ENCODE results near the gene SLC12A9. TPM values are rescaled to one million over a fixed set of nuclear protein-coding genes. Genes with fewer than 3 reads are reported as not detected.

SLC12A9 gene
- total RNA-seq, 1 donor from 2014 or later, result 26.6 TPM

DNA sequence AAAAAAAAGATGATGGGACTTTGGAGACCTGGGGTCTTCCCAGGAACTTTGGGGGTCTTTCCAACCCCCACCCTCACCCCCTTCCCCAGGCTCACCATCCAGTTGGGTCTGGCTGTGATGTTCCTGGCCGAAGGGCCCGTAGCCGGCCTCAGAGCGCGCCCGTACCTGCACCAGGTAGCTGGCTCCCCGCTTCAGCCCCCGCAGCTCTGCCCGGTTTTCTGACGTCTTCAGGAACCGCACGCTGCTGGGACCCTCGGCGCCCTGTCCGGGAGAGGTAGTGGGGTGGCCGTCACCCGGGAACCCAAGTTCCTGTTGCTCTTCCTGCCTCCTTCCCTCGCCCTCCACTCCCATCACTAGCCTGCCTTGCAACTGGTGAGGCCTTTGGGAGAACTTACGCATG lies 35.4 kb upstream of the SLC12A9 start:
- H3K36me3 Mint-ChIP-seq (ENCODE audit: low read depth), result peaks cover 42% of the 10 kb centered on the region
- no peak overlapping the region for H3K4me3 Mint-ChIP-seq (ENCODE audit: unreplicated experiment)
- no peak for DNase-seq (ENCODE audit: low spot score)
- TF ChIP-seq CTCF (IDR thresholded peaks at IDR 0.05), result no peak
- H3K4me1 Mint-ChIP-seq (ENCODE audit: low read depth), result no peaks in the 10 kb centered on the region
- H3K27me3 Mint-ChIP-seq (ENCODE audit: low read depth), result no peaks in the 10 kb centered on the region
- no peaks in the 10 kb centered on the region for H3K9me3 Mint-ChIP-seq (ENCODE audit: low read depth)
- no peak overlapping the region for H3K27ac Mint-ChIP-seq (ENCODE audit: unreplicated experiment)

DNA sequence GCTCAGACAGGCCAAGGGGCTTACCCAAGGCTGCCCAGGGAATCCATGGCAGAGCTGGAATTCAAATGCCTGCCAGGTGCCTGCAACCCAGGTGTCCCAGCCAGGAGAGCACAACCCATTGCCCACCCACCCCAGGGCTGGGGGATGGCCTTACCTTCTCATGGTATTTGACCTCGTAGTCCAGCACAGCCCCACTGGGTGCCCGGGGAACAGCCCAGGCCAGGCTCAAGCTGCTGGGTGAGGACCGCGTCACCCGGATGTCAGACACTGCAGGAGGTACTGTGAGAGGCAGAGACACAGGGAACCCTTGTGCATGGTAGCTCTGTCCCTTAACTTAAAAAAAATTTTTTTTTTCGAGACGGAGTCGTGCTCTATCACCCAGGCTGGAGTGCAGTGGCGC lies 34.1 kb upstream of the SLC12A9 start:
- no peaks in the 10 kb centered on the region for H3K4me1 Mint-ChIP-seq (ENCODE audit: low read depth)
- no peak for DNase-seq (ENCODE audit: low spot score)
- TF ChIP-seq CTCF (IDR thresholded peaks at IDR 0.05), result no peak
- no peak overlapping the region for H3K4me3 Mint-ChIP-seq (ENCODE audit: unreplicated experiment)
- no peaks in the 10 kb centered on the region for H3K9me3 Mint-ChIP-seq (ENCODE audit: low read depth)
- H3K27ac Mint-ChIP-seq (ENCODE audit: unreplicated experiment), result no peak overlapping the region
- peaks cover 44% of the 10 kb centered on the region for H3K36me3 Mint-ChIP-seq (ENCODE audit: low read depth)
- no peaks in the 10 kb centered on the region for H3K27me3 Mint-ChIP-seq (ENCODE audit: low read depth)

DNA sequence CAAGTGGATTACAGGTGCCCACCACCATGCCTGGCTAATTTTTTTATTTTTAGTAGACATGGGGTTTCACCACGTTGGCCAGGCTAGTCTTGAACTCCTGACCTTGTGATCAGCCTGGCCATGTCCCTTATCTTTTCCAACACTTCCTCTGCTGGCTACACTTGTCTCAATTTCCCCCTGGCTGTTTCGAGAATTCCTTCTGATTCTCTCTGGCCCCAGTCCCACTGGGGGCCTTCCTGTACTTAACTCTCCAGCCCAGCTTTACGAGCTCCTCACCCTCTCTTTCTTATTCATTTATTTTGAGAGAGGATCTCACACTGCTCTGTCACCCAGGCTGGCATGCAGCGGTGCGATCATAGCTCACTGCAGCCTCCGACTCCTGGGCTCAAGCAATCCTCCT lies 33.7 kb upstream of the SLC12A9 start:
- Mint-ChIP-seq H3K36me3 (ENCODE audit: low read depth) (peaks cover 41% of the 10 kb centered on the region), H3K9me3 (ENCODE audit: low read depth) (no peaks in the 10 kb centered on the region), H3K27me3 (ENCODE audit: low read depth) (no peaks in the 10 kb centered on the region), H3K4me1 (ENCODE audit: low read depth) (no peaks in the 10 kb centered on the region), H3K27ac (ENCODE audit: unreplicated experiment) (no peak overlapping the region), H3K4me3 (ENCODE audit: unreplicated experiment) (no peak overlapping the region)
- no peak for TF ChIP-seq CTCF (IDR thresholded peaks at IDR 0.05)
- DNase-seq (ENCODE audit: low spot score), result no peak

DNA sequence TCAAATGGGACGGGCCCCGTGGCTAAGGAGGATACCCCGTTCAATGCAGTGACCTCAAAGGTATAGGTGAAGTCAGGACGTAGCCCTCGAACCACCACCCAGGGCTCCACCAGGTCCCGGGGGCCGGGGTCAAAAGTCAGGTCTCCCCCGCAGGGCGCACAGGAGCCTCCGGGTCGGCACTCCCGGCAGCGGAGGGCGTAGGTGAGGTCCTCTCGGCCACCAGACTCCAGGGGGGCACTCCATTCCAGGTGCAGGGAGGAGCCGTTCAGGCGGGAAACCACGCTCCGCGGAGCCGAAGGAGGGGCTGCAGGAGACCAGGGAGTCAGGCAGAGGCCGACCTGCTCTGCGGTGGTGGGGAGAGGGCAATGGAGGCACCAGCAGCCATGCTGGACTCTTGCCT lies 32.9 kb upstream of the SLC12A9 start:
- Mint-ChIP-seq H3K4me3 (ENCODE audit: unreplicated experiment) (no peak overlapping the region), H3K4me1 (ENCODE audit: low read depth) (peaks cover 2% of the 10 kb centered on the region)
- no peak for TF ChIP-seq CTCF (IDR thresholded peaks at IDR 0.05)

DNA sequence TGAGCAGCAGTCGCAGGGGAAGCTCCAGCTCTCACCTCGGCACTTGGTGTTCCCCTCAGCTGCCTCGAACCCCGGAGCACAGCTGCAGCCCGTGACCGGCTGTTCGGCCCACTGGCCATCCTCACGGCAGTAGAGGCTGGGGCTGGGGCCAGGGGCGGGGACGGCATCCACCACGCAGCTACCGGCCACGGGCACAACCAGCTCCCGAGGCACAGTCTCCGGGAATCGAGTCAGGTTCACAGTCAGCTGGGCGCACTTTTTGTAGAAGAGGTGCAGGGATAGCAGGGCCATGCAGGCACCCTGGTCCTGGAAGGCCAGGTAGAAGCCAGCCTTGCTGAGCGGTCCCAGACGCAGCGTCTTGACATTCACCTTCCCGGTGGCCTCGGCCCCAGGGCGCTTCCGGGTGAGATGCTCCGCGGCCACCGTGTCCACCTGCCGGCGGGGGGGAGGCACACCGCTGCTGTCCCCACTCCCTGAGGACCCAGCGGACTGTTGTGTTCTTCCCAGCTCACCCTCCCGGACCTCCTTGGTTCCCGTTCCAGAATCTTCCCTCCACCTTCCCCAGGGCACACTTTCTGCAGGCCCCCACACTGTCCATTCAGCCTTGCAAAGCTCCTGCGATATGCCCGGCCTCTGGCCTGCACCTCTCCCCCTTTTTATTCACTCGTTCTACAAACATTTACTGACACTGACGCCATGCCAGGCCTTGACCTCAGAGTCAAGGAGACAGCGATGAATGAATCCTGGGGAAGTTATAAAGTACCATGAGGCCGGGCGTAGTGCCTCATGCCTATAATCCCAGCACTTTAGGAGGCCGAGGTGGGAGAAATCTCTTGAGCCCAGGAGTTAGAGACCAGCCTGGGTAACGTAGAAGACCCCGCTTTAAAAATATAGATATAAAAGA lies 30.0 kb upstream of the SLC12A9 start:
- Mint-ChIP-seq H3K36me3 (ENCODE audit: low read depth) (peaks cover 26% of the 10 kb centered on the region), H3K4me3 (ENCODE audit: unreplicated experiment) (no peak overlapping the region), H3K4me1 (ENCODE audit: low read depth) (peaks cover 21% of the 10 kb centered on the region), H3K27me3 (ENCODE audit: low read depth) (no peaks in the 10 kb centered on the region), H3K27ac (ENCODE audit: unreplicated experiment) (no peak overlapping the region), H3K9me3 (ENCODE audit: low read depth) (no peaks in the 10 kb centered on the region)
- no peak for DNase-seq (ENCODE audit: low spot score)
- no peak for TF ChIP-seq CTCF (IDR thresholded peaks at IDR 0.05)

More for the DNA sequence above, 32.9 kb upstream of the SLC12A9 start:
- no peak overlapping the region for H3K27ac Mint-ChIP-seq (ENCODE audit: unreplicated experiment)
- no peaks in the 10 kb centered on the region for H3K27me3 Mint-ChIP-seq (ENCODE audit: low read depth)
- no peak for DNase-seq (ENCODE audit: low spot score)
- H3K36me3 Mint-ChIP-seq (ENCODE audit: low read depth), result peaks cover 41% of the 10 kb centered on the region
- no peaks in the 10 kb centered on the region for H3K9me3 Mint-ChIP-seq (ENCODE audit: low read depth)
